OCI-LY1 (cell line): Measurements from ENCODE around the gene TP53AIP1.

Source experiments
- EZH2 ChIP-seq: fragments of 200-600 bp; sonication (generic), shearing (Covaris generic); IDR thresholded peaks from 2 replicates; pipeline ENCODE4 v1.8.0; 2017; ENCODE audit warnings: borderline replicate concordance, mixed run types, mild to moderate bottlenecking, antibody characterized with exemption, low read length, moderate library complexity, mixed read lengths
- TF ChIP-seq, protein P1 (sequence below): fragments of 200-600 bp; sonication (generic), shearing (Covaris generic); IDR thresholded peaks from 2 replicates; pipeline ENCODE4 v1.5.1; 2017; ENCODE audit warnings: mild to moderate bottlenecking, antibody characterized with exemption, low read length, moderate library complexity, mixed read lengths

DNA sequence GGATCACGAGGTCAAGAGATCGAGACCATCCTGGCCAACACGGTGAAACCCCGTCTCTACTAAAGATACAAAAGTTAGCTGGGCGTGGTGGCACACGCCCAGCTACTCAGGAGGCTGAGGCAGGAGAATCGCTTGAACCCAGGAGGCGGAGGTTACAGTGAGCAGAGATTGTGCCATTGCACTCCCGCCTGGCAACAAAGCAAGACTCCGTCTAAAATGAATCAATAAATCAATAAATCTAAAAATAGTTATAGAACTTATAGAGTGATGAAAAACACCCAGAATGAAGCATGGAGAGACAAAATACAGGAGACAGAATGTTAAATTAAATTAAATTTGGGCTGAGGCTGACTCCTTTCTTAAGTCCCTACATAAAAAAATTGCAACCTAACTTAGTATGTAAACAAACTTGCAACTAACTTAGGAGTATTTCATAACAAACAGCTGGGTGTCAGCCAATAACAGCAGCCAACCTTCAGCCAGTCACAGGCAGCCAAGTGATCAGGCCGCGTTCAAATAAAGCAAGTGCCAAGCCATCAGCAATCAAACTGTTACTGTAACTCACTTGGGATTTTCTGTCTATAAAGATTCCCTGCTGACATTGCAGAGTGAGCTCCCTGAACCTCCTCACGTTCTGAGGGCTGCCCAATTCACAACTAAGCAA is 7.3 kb upstream of the TP53AIP1 start:
- TF ChIP-seq, protein P1, sequence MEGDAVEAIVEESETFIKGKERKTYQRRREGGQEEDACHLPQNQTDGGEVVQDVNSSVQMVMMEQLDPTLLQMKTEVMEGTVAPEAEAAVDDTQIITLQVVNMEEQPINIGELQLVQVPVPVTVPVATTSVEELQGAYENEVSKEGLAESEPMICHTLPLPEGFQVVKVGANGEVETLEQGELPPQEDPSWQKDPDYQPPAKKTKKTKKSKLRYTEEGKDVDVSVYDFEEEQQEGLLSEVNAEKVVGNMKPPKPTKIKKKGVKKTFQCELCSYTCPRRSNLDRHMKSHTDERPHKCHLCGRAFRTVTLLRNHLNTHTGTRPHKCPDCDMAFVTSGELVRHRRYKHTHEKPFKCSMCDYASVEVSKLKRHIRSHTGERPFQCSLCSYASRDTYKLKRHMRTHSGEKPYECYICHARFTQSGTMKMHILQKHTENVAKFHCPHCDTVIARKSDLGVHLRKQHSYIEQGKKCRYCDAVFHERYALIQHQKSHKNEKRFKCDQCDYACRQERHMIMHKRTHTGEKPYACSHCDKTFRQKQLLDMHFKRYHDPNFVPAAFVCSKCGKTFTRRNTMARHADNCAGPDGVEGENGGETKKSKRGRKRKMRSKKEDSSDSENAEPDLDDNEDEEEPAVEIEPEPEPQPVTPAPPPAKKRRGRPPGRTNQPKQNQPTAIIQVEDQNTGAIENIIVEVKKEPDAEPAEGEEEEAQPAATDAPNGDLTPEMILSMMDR, result no peak
- TF ChIP-seq EZH2, result no peak
